GM18870 (cell line): ENCODE results near the gene IL22RA1.

ENCODE experiments used
- ATAC-seq: cut with Tn5 transposase; IDR thresholded peaks from one replicate; pipeline ENCODE4 v1.9.1; 2021; ENCODE audit warnings: moderate library complexity; ENCODE audit not compliant: unreplicated experiment

IL22RA1 gene

GRCh38 chr1:24100945-24101737 is 41.8 kb downstream of the IL22RA1 start:
- no peak for ATAC-seq

DNA sequence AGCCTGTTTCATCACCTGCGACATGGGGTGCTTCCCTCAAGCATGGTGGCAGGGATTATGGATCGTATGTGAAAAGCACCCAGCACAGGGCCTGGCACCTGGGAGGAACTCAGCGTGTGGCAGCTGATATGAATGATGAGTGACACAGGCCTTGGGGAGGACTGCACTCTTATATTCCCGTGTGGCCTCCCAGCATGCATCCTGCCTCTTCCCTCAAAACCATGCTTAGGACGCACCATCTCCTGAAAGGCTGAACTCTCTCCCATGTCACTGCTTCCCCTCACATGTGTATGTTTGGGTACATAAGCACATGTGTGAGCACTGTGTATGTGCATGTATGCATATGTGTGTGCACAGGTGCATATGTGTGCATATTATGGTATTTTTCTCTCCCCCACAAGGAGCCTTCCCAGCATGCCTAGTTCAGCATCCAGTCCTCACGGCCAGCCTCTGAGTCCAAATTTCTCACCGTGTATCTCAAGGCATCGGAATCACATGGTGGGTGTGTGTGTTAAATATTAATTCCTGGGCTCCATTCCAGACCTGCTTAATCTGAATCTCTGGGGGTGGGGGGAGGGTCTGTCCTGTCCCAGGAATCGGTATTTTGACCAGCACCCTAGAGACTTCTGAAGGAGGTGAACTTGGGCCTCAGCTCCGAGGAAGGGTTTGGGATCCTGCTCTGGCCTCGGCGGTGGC is 43.8 kb downstream of the IL22RA1 start:
- ATAC-seq, result no peak

GRCh38 chr1:24098102-24098501 is 44.8 kb downstream of the IL22RA1 start:
- no peak for ATAC-seq

DNA sequence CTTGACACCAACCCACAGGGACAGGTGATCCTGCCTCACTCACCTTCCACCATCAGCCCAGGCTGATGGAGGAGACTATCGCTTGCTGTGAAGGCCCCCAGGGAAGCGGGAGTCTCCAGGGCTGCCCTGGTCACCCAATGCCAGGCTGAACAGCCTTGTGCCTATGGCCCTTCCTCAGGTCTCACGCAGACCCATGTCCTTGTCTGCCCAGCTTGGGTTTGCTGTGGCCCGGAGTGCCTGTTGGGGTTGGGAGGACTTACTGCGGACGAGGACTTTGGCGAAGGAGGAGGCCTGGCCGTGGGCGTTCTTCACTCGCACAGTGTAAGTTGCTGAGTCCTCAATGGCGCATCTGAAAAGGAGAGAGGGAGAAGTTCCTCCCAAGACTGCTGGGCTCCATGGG is 45.3 kb downstream of the IL22RA1 start:
- no peak for ATAC-seq

DNA sequence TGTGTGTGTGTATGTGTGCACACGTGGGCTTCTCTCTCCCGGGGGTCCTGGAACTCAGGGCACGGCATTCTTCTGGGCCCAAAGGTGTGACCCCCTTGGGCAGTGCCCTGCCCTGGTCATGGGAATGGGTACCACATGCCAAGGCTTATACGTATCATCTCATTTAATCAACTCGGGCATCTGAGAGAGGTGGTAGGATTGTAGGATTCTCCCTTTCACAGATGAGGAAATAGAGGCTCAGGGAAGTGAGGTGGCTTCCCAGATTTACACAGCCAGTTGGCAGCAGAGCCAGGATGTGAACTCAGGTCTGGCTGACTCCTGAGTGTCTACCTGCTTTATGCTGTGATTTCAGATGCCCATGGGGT is 46.2 kb downstream of the IL22RA1 start:
- ATAC-seq, result no peak

DNA sequence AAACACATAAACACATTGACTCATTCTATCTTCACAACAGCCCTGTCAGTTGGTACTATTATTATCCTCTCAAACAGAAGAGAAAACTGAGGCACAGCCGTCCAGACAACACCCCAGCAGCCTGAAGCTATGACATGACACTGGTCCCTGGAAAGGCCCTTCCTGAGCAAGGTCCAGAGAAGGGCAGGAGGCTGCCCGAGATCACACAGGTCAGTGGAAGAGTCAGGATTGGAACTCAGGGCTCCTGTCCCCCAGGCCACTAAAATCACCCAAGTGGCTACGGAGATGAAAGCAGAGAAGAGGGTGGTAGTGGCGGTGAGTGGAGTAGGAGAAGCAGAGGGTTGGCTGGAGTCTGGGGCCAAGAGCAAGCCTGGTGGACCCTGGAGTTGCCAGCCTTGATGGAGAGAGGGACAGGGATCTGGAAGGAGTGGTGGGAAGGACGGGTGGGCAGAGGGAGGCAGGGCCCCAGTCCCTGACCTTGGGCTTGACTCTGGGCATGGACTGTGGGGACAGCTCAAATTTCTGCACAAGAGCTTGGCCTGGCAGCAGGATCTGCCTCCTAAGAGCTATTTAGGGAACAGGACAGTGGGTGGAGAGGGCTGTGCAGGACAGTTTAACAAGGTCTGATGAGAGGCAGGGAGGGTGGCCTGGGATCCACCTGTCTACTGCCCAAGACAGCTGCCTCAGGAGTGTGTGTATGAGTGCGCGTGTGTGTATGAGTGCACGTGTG is 46.8 kb downstream of the IL22RA1 start:
- ATAC-seq, result no peak

DNA sequence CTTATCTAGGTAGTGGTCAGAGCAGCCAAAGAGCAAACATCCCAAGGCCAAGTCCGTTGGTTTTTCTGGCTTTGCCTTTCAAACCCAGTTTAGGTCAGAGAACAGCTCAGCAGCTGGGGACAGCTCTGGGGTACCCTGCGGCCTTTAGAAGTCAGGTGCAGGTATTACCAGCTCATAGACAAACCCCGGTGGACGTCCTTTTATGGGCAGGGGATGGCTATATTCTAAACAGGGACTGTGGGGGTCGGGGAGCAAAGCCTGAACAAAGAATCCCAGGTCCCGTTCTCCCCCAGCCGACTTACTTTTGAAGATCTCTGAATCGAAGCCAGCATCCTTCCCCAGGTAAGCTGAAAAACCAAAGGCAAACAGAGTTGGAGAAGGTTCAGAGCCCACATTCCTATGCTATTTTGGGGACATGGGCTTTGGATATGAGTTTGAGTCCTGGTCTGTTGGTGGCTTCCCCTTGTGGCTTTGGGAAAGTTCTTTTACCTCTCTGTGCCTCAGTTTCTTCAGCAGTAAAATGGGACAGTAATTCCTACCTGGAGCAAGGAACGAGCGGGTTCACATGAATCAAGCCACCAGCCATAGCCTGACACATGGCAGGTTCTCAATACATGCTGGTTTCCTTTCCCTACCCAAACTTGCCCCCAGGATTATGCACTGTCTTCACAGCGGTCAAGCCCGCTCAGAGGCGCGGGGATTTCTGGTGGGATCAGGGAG is 47.6 kb downstream of the IL22RA1 start:
- no peak for ATAC-seq

DNA sequence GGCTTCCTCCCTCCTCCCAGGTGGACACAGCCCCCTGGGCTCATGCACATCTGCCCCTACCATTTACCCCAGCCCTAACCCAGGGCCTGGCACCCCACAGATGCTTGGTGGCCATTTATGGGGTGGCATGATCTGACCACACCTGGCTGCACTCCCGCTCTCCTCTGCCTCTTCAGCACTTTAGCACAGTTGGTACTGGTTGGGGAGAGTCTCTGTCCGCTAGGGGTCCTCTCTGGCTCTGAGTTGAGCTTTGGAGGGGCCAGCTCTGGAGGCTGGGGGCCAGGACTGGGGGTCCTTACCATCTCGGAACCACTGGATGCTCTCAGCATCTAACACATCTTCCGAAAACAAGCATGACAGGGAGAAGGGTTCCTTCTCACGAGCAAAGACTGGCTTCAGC is 48.4 kb downstream of the IL22RA1 start:
- no peak for ATAC-seq

DNA sequence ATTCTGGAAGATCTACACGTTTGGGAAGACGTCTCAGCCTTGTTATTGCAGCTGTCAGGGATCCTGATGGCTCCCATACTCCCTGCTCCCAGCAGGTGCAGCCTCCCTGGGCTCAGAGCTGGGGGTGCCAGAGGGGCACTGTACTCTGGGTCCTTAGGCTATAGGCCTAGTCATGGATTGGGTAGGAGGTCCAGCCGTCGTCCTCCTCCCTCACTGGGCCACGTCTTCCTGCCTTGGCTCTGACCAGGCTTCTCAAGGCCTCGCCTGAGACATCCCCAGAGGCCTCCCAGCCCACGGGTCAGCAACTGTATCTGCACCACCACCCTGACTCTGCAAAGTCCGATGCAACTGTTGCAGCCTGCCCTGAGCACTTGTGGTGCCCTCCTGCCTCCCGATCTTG is 49.2 kb downstream of the IL22RA1 start:
- no peak for ATAC-seq

GRCh38 chr1:24092979-24093378 is 50.0 kb downstream of the IL22RA1 start:
- ATAC-seq, result no peak

- ATAC-seq, result no peak
Measured at GRCh38 chr1:24091971-24092482, 50.9 kb downstream of the IL22RA1 start.

- ATAC-seq, result no peak
Measured at GRCh38 chr1:24090736-24091135, 52.2 kb downstream of the IL22RA1 start.

DNA sequence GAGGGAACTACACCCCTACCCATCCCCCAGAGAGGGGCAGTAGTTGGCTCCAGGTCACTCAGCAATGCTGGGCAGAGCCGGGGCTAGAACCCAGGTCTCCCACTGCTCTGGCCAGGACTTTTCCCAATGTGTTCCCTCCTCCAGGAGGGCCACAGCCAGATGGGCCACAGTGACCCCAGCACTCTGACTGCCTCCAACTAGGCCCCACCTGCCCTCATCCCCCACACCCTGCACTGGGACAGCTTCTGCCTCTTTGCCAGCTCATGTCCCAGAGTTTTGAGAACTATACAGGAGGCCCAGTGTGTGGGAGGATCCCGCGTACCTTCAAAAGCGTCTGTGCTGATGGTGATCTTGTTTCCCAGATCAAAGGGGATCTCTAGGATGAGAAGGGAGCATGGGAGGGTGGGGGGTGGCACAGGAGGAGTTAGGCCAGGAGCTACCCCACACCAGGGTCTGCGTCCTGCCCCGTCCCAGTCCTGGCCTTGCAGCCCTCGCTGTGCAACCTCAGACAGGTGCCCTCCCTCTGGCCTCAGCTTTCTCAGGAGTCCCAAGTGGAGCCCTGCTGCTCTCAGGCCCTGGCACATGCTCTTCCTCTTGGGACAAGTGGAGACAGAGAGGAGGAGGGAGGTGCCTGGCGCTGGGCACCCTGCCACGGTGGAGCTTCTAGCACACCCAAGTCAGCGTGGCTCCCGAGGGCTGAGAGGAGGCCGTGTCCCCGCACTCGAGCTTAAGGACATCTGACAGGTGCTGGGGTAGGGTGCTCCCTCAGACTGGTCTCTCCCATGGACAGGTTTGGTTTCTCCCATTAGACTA is 53.0 kb downstream of the IL22RA1 start:
- ATAC-seq, result no peak

DNA sequence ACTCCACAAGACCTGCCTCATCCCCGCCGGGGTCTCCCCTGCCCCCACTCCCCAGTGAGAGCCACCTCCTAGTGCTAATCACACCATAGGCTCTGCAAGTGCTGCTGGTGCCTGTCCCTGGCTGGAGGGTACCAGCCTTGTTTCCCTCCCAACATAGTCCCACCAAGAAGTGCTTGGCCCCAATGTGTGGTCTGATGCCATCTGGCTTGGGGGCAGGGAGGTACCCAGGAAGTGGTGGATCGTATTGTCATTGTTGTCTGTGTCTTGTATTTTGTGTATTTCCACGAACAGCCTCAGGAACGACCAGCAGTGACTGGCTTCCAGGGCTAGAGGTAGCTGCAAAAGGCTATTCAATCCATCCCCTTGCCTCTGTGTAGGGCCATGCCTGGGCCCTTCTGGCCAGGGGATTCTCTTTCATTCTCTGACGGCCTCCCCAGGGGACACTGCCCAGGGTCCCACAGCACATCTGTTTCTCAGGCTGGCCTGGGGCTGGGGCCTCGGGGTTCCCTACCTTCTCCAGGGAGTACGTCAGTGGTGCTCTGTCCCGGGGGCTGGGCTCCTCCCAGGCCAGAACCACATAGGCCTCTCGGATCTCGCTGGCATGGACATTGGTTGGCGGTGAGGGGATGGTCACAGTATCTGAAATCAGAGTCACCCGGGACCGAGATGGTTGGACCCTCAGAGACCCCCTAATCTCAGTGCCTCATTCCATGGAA is 53.8 kb downstream of the IL22RA1 start:
- no peak for ATAC-seq

DNA sequence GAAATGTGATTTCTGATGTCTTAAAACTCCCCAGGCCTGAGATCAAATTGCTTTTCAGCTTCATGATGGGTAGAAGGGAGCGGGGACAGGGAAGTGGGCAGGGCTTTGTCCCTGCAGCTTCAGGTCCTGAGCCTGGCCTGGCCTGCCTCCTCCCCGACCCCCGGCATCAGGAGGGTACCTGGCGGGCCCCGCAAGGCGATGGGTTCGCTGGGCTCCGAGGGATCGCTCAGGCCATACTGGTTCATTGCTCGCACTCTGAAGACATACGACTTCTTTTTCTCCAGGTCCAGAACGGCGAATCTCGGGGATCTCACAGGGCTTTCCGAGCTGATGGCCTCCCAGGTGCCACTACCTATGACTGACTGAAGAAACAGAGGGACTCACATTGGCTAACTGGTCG is 56.5 kb downstream of the IL22RA1 start:
- no peak for ATAC-seq

DNA sequence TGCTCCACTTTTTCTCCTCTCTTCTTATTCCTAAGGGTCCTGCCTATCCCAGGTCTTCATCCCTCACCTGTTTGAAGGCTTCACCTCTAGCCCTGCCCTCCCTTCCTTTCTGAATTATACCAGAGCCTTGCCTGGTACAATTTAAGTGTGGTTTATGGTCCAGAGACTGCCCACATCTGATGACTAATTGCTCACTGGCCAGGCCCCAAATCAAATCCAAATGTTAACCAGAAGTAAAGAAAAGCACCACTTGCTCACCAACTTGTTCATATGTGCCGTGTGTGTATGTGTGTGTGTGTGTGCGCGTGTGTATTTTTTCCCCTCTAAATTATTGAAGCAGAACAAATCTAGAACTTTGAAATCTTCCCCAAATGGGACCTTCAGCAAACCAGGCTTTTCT is 57.4 kb downstream of the IL22RA1 start:
- no peak for ATAC-seq

DNA sequence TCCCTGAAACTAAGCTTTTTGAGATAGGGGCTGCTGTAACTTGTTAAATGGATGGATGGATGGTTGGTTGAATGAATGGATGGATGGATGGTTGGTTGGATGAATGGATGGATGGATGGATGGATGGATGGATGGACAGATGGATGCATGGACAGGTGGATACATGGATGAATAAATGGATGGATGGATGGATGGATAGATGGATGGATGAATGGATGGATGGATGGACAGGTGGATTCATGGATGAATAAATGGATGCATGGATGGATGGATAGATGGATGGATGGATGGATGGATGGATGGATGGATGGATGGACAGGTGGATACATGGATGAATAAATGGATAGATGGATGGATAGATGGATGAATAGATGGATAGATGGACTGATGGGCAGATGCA is 57.9 kb downstream of the IL22RA1 start:
- no peak for ATAC-seq

DNA sequence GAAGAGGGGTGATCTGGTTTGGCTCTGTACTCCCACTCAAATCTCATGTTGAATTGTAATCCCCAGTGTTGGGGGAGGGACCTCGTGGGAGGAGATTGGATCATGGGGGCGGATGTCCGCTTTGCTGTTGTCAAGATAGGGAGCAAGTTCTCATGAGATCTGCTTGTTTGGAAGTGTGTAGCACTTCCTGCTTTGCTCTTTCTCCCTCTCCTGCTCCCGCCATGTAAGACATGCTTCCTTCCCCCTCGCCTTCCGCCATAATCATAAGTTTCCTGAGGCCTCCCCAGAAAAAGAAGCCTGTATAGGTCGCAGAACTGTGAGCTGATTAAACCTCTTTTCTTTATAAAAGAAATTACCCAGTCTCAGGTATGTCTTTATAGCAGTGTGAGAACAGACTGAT is 58.9 kb downstream of the IL22RA1 start:
- no peak for ATAC-seq

DNA sequence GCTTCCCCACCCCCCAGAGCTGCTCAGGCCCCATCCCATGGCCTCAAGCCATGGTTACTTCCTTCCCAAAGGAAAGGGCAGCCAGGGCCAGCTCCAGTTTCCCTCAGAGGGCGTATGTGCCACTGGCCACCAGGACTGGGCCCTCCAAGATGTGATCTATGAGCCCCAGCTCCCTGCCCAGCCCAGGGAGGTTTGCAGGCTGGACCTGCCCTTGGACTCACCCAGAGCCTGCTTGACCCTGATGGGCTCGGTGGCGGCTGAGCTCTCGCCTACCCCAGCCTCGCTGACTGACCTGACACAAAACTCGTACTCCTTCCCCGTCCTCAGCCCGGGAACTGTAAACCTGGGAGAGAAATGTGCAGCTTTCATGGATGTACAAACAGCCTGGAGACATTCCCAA is 60.6 kb downstream of the IL22RA1 start:
- ATAC-seq, result no peak

GRCh38 chr1:24081190-24081589 is 61.8 kb downstream of the IL22RA1 start:
- no peak for ATAC-seq
